Urothelium cell line (cell line): Measurements from ENCODE around the gene CACNG5.

Experiments used
- DNase-seq: peaks from one replicate; pipeline ENCODE4 v3.0.0; 2011; ENCODE audit warnings: low spot score, mixed read lengths
- FAIRE-seq: peaks from 2 replicates; lab custom pipeline; 2011; peaks lifted over from hg19 to GRCh38; lab: Jason Lieb, UNC

Gene CACNG5, protein sequence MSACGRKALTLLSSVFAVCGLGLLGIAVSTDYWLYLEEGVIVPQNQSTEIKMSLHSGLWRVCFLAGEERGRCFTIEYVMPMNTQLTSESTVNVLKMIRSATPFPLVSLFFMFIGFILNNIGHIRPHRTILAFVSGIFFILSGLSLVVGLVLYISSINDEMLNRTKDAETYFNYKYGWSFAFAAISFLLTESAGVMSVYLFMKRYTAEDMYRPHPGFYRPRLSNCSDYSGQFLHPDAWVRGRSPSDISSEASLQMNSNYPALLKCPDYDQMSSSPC

DNA sequence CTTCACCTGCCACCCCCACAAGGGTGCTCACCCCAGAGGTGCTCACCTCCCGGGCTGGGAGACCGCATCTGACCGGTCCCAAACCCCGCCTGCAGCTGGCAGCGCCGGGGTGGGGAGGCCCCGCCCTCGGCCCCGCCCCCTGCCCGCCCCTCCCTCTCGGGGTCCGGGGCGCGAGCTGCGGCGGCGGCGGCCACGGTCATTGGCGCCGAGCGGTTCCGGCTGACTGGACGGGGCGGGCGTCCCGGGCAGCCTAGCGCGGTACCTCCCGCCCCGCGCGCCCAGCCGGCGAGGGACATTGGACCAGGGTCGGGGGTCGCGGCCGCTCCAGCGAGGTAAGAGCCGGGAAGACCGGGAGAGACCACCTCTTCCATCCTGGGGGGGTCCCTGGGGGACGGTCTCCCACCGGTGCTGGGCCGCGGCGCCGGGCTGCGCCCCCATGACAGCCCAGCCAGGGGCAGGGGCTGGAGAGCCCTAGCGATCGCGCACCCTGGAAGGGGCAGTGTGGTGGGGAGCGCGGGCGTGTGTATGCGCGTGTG, at the start of gene CACNG5:
Gene CACNG5, plus strand, starts transcription at position 199 of the 536 bp plus-strand sequence. CDS start 42,216 bp downstream, outside the sequence.
- DNase-seq, result peak; percentile 75

DNA sequence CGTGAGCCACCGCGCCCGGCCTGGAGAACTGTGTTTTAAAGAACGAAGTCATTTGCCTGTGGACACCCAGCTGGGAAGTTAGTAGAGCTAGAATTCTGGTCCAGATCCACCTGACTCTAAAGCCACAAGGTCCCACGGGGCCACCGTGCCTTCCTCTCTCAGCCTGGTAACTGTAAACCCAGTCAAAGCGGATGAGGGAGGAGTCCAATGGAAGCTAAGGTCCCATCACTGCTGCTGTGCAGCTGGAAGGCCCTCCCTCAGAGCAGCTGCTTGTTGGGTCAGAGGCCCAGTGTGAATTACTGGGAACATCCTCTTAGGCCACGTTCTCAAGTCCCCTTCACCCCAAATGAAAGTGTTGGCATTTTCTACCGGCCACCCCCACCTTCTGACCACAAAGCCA, 48.8 kb upstream of the CACNG5 start:
- FAIRE-seq (no peak), DNase-seq (no peak)

More for the DNA sequence above, at the start of gene CACNG5:
- no peak for FAIRE-seq

DNA sequence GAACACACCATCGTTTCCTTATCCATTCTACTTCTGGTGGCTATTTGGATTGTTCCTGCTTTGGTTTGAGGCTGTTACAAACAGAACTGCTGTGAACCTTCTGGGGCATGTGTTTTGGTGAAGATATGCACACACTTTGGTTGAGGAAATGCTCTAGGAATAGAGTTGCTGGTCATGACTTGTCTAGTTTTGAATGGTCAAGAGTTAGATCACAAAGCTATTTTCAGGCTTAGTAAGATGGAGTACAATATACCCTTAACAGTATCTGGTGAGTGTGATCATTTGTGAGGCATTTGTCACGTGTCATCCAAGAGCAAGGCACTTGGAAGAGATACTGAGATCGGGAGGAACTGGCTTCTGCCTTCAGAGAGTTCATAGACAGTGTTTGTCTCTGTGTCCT, 47.0 kb upstream of the CACNG5 start:
- FAIRE-seq (no peak), DNase-seq (no peak)

DNA sequence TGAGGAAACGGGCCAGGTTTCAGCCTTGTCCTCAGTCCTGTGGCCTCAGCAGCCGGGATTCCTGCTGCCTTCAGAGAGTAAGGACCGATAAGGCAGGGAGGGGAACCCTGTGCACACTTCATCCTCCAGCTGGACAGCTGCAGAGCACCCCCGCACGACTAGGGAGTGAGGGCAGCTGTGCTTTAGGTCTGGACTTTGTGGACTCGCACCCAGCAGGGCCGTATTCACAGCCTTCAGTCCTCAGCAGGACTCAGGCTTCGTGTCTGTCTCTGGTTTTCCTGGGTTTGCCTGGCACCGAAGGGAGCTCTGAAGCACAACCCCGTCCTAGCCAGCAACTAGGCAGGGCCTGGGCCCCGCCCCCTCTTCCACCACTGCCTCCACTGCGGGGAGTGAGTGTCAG, 45.8 kb upstream of the CACNG5 start:
- FAIRE-seq (no peak), DNase-seq (no peak)

DNA sequence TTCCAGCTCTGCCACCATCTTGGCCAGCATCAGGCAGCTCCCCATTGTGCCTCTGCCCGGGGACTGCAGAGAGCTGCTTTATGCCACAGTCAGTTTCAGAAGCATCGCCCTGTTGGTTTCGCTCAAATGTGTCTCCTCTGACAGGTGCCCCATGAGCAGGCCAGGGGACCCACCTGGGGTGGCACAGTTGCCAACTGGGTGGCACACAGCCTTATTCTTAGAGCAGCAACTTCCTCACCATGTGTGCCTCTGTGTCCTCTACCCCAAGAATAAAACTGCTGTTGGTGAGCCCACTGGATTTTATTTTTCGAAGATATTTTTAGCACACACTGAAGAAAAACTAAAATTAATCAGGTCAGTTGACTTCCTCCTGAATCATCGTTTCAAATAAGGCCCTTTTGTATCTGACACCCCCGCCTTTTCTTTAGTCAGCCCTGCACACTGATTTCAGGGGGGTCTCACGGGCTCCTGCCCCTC, 44.9 kb upstream of the CACNG5 start:
- FAIRE-seq (no peak), DNase-seq (no peak)

DNA sequence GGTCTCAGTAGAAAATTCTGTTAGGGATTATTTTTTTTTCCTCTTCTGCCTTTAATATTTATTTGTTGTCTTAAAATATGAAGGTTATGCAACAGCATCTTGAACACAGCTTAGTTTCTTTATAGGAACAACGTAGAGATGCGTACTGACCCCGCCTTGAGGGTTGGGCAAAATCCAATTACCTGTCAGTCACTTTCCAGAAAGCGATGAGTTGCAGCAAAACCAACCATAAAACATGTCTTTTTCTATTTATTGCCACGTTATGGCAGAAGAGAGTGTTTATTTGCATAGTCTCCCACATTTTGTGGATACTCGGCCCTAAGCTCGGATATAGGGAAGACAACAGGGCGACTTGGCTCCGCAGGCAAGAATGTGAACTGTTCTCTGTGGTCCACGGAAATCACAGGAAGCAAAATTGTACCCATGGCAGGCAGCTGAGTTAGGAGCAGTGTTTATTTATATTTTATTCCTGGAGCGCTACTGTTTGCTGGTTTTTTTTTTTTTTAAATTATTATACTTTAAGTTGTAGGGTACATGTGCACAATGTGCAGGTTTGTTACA, 44.3 kb upstream of the CACNG5 start:
- DNase-seq, result no peak
- FAIRE-seq, result no peak

DNA sequence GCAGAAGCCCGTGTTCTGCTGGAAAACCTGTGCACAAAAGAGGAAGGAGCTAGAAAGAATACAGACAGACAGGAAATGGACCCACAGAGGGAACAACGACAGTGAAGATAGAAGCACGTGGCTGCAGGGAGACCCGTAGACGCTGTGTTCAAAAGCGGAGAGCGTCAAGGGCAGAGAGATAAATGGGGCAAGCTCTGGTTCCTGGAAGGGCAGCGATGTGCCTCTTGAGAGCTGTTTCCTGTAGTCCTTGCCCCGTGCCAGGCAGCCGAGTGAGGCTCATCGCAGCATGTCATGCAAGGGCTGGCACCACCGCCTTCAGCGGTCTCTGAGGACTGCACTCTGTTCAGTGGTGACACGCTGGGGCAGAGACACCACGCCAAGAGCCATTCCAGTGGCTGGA, 43.6 kb upstream of the CACNG5 start:
- FAIRE-seq (no peak), DNase-seq (no peak)

DNA sequence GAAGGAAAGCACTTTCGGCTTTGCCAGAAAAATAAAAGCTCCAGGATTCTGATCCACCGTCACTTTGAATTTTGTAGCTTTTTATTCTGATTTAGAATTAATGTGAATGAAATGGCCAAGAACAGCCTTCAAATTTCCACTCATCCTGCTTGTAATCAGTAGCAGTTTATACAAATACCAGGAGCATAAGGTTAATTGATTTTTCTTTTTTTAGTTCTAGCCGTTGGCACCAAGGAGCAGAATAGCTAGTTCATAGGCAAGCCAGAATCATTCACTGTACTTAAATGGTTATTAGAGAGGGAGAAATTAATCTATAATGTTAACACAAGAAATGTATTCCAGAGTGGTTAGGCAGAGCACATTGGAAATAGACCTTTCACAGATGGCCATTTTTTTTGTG, 41.1 kb upstream of the CACNG5 start:
- no peak for FAIRE-seq
- no peak for DNase-seq

DNA sequence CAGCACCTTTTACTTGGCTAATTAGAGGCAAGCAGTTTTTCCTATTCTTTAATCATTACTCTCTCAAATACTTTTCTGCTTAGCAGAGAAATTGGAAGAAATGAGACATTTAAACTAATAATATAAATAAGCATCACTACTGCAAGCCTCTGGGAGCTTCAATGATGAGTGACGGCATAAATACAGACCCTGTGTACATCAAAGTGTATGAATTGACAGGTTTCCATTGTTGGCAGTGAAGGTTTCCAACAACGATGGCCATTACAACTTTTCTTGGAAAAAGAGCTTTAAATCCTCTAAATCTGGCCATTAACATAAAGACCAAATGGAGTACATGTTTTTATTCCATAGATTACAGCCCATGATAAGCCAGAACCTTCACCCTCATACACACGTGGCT, 39.4 kb upstream of the CACNG5 start:
- FAIRE-seq, result no peak
- DNase-seq, result no peak

DNA sequence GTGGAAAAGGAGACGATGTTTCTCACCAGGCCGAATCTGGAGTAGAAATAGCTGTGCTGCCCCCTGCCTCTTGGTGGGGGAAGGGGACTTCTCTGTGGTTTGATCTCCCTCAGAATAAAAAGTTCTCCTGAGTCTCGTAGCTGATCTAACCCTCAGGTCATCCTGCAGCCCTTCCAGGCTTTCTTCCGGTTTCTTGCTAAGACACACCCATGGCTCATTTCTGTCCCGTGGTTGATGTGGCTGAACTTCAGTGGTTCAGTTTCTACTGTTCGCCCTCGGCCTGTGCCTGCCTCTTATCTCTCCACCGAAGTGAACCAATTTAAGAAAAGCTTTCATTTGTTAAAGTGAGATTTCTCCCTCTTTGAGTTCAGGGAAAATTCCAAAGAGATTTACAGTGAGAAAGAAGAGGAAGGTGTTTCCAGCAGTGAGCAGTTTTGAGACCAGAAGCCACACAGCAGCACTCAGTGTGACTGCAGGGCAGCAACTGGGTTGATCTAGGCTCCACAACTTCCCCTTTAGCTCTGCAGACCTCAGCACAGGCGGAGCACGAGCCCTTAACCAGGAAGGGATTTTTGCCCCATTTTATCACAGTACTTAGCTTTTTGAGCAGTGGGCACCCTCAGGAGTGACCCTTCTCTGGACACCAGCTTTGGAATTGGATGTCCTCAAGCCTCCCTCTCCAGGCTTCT, 34.9 kb upstream of the CACNG5 start:
- FAIRE-seq, result no peak
- DNase-seq, result no peak

DNA sequence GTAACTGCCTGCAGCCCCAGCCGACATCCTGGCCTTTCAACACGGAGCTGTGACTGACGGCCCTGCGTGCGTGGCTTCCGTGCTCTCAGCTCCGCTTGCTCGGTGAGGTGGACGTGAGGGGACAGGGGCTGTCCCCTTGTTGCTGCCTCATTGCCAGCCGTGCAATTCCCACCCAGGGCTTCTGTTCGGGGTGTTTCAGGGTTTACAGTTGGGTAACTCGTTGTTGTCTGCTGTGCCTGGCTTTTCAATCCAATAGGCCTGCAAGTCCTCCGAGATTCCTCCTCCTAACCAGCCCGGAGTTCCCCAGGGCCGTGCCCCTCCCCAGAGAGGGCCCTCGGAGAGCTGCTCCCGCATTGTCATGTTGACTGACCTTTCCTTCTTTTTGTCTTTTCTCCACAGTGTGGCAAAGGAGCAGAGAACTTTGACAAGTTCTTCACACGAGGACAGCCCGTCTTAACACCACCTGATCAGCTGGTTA, 31.4 kb upstream of the CACNG5 start:
- DNase-seq (no peak), FAIRE-seq (peak; percentile 40)

DNA sequence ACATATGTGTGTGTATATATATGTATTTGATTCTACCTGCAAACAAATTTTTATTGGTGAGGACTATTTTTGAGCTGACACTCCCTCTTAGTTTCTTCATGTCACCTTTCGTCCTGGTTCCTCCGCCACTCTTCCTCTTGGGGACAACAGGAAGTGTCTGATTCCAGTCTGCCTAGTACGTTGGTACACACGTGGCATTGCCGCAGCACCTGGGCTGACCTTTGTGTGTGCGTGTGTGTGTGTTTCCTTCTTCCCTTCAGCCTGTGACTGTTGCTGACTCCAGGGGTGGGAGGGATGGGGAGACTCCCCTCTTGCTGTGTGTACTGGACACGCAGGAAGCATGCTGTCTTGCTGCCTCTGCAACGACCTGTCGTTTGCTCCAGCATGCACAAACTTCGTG, 29.4 kb upstream of the CACNG5 start:
- DNase-seq (no peak), FAIRE-seq (no peak)

DNA sequence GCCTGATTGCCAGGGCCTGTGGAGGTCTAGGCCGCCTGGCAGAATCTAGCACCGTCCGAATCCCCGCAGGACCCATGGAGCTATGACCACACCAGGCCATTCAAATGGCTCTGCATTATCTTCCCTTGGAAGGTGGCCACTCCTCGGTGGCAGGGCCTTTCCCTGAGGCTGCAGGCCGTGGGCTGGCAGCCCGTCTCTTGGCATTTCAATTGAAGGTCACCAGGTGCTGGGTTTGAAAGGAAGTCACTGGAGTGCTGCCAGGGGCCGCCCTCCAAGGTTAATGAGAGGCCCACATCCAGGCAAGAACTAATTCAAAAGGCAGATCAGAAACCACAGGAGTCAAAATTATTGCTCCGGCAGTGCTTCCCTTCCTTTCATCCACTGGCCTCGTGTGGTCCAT, 27.7 kb upstream of the CACNG5 start:
- FAIRE-seq, result no peak
- no peak for DNase-seq

DNA sequence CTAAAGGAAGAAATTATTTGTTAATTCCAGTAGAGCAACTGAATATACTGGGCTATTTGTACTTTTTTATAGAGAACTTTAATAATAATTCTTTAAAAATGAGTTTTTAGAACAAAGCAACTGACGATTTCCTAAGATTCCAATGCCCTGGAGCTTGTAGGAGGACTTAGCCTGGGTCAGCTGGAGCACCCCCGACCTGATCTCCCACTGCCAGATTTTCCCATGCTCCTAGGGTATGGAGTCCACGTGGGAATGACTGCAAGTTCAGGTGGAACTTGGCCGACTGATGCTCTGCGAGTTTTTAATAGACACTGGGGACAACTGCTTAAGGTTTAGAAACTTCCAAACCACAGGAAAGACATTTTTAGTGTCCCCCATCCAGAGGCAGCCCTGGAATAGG, 25.5 kb upstream of the CACNG5 start:
- DNase-seq (no peak), FAIRE-seq (no peak)

DNA sequence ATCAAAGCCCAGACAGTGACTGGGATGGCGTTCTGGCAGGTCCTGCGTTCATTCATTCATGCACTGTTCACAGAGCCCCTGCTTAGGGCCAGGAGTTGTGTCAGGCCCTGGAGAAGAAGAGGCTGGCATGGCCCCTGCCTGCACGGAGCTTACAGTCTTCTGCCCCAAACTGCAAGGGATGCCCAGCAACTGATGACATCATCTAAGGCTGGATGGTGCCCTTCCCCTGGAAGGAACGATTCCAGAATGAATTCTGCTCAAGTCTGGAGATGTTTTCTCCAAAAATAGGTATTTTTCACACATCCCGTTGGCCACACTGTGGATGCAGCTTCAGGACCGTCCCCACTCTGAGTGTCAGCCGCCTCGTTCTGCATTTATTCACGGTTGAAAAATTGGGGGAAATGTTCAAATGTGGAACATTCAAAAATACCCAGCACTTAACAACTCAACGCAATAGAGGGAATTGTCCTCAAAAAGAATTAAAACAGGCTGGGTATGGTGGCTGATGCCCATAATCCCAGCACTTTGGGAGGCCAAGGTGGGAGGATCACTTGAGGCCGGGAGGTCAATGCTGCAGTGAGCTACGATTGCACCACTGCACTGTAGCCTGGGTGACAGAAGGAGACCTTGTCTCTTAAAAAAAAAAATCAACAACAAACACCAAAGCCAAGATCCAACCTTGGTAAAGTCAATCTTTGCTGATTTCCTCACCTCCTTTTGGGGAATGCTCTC, 23.8 kb upstream of the CACNG5 start:
- no peak for FAIRE-seq
- DNase-seq, result no peak

DNA sequence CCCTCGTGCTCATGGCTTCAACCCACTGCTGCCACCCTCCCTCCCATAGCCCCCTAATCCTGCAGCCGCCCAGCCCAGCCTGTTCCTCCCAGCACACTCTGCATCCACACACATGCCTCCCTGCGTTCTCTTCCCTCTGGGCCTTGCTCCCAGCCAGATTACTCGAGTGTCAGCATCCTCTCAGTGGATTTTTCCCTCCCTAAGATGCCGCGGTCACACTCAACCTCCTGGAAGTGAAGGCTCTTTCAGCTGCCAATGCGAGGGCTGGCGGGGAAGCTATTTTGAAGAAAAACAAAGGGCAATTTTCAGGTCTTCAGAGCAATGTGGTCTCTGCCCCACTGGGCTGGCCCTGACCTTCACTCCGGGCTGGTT, 23.2 kb upstream of the CACNG5 start:
- FAIRE-seq, result no peak

DNA sequence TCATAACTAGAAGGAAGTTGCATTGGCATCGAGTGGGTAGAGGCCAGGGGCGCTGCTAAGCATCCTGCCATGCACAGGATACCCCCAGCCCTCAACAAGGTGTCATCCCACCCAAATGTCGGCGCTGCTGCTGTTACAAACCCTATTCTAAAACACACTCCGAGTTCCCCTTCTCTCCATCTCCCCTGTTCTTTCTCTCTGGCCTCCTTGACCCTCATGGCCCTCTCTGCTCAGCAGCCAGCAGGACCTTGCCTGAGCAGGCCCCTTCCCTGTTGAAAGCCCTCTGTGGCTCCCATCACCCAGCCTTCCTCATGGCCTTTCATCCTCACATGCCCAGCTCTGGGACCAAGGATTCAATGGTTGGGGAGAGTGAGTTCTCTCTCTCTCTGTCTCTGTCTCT, 22.3 kb upstream of the CACNG5 start:
- DNase-seq (no peak), FAIRE-seq (no peak)

More for the DNA sequence above, 23.2 kb upstream of the CACNG5 start:
- no peak for DNase-seq

DNA sequence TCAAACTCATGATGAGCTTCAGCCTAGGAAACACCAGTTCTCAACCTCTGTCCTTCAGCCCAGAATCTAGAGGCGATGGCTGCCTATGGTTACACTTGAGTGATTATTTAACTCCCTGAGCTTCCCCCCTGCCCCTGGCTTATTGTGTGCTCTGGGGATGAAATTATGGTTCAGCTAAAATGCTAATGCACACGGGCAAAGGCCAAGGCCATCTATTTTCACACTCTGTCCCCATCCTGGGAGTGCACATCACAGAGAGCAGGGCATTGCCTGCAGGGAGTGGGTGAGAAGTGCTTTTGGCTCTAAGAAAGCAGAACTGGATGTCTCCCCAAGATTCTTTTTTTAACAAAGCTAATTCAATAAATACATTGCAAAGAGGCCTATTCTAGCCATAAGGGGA, 21.6 kb upstream of the CACNG5 start:
- DNase-seq, result no peak
- no peak for FAIRE-seq

DNA sequence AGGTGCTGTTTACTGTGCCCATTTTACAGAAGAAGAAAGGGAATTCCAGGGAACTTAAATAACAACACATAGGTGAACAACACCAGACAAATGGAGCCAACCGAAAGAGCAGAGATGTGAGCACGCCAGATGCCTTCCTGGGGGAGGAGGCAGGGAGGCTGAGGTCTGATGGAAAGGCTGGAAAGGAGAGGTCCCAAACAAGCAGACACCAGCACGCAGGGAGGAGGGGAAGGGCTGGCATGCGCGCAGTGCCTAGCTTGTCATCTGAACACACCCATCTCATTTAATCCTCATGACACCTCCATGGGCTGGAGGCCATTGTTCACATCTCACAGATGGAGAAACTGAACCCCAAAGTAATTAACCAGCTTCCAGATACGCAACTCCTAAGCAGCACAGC, 20.9 kb upstream of the CACNG5 start:
- DNase-seq (no peak), FAIRE-seq (no peak)

DNA sequence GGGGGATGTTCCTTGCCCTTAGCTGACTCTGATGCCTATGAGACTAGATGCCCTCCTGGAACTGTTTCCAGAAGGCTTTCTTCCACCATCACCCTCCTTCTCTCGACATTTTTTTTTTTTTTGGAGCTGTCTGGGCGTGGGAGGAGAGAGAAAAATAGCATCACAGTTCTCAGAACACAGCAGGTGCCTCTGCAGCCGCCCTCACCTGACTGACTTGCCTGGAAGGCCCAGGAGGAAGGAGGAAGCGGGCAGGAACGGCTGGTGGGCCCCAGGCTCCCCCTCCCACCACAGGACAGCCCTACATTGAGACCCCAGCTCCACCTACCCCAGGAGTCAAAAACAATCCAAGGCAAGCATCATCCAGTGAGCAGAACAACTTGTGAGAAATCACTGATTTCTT, 20.3 kb upstream of the CACNG5 start:
- DNase-seq (no peak), FAIRE-seq (no peak)

DNA sequence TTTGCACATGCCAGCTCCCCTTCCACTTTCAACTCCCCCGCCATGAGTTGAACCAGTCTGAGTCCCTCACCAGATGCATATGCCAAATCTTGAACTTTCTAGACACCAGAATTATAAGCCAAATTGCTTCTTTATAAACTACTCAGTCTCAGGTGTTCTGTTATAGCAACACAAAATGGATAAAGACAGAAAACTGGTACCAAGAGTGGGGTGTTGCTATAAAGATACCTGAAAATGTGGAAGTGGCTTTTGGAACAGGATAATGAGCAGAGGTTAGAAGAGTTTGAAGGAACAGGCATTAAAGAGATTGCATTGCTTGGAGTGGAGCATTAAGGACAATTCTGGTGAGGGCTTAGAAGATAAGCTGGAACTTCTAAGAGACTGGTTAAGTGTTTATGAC, 17.2 kb upstream of the CACNG5 start:
- FAIRE-seq, result no peak
- no peak for DNase-seq
